ENCODE data around the gene SLC25A25. TPM values are rescaled to one million over a fixed set of nuclear protein-coding genes. Genes with fewer than 3 reads are reported as not detected.

Gene SLC25A25
- total RNA-seq, 2 donors from 2014 or later = 26.0 to 33.1 TPM

DNA sequence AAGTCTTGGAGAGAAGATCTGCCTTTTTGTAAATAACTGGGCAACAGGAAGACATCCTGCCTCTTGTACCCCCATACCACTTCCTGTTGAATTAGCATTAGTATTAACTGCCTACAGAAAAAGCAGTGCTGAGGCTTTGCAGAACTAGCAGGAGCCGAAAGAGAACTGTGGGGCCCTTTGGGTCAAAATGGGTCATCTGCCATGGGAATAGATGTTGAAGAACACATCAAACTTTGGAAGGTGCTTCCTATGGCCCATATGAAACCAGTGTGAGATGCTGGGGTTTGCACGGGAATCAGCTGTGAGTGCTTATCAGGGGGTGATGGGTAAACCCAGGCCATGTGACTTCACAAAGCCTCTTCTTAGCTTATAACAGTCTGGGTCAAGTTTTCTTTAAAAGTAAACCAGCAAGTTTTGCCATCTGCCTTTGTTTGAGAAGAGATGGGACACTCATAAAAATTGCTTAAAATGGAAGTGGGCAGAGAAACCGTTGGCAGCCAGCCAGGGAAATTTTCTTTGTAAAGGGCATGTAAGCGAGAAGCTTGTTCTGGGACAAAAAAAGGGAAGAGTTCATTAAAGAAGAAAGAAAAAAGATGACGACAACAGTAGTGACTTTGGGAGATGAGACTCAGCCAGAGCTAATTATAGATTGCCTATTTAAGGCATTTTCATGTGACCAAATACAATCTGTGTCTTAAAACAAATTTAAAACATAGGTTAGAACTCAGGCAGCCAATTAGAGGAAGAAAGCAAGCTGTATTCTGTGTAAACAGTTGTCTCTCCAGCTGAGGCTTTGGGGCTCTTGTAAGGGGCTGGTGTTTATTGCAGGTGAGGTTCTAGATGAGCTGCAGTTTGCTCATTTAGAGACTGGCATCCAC lies 4.4 kb downstream of the SLC25A25 start:
- peak; percentile 96 for DNase-seq (ENCODE audit: low spot score)
- no peaks in the 10 kb centered on the region for H3K36me3 ChIP-seq
- H3K27me3 ChIP-seq (replicated peaks; ENCODE audit: insufficient read depth) = no peaks in the 10 kb centered on the region
- intact Hi-C loops (cut with DNase I) = no loop called here
- peaks cover 18% of the 10 kb centered on the region for H3K4me1 ChIP-seq (replicated peaks)
- no peak overlapping the region for H3K4me3 ChIP-seq
- 3% methylated on average over 5 of the region's 5 CpGs for WGBS
- peak overlapping the region; percentile 91 to 94 for H3K27ac ChIP-seq
- H3K9me3 ChIP-seq = no peaks in the 10 kb centered on the region
- TF ChIP-seq, protein P1, sequence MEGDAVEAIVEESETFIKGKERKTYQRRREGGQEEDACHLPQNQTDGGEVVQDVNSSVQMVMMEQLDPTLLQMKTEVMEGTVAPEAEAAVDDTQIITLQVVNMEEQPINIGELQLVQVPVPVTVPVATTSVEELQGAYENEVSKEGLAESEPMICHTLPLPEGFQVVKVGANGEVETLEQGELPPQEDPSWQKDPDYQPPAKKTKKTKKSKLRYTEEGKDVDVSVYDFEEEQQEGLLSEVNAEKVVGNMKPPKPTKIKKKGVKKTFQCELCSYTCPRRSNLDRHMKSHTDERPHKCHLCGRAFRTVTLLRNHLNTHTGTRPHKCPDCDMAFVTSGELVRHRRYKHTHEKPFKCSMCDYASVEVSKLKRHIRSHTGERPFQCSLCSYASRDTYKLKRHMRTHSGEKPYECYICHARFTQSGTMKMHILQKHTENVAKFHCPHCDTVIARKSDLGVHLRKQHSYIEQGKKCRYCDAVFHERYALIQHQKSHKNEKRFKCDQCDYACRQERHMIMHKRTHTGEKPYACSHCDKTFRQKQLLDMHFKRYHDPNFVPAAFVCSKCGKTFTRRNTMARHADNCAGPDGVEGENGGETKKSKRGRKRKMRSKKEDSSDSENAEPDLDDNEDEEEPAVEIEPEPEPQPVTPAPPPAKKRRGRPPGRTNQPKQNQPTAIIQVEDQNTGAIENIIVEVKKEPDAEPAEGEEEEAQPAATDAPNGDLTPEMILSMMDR (IDR thresholded peaks at IDR 0.05) = no peak
- TF ChIP-seq POLR2AphosphoS5 (IDR thresholded peaks at IDR 0.05) (peak; percentile 91), POLR2A (IDR thresholded peaks at IDR 0.05) (no peak)

DNA sequence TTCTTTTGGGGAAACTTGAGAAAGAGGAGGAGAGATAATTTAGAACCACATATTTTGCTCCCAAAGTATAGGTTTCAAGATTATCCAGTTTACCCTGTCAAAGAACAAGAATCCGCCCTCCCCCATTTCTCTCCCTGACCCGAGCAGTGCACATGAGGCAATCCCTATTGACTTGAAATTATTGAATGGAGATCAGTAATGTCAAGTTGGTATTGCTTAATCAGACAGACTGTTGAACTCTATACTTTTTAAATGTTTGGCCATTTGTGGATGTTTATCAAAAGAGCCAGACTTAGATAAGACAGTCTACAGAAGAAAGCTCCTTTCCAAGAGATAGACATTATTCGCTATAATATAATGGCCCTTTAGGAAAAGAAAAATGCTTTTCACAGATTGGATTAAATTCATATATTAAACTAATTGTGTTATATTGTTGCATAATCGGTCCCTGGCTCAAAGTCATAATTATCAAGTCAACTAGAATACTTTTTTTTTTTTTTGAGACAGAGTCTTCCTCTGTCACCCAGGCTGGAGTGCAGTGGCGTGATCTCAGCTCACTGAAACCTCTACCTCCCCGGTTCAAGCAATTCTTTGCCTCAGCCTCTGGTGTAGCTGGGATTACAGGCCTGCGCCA lies 5.3 kb downstream of the SLC25A25 start:
- peaks cover 26% of the 10 kb centered on the region for H3K4me1 ChIP-seq (replicated peaks)
- 61% methylated on average over 7 of the region's 7 CpGs for WGBS

DNA sequence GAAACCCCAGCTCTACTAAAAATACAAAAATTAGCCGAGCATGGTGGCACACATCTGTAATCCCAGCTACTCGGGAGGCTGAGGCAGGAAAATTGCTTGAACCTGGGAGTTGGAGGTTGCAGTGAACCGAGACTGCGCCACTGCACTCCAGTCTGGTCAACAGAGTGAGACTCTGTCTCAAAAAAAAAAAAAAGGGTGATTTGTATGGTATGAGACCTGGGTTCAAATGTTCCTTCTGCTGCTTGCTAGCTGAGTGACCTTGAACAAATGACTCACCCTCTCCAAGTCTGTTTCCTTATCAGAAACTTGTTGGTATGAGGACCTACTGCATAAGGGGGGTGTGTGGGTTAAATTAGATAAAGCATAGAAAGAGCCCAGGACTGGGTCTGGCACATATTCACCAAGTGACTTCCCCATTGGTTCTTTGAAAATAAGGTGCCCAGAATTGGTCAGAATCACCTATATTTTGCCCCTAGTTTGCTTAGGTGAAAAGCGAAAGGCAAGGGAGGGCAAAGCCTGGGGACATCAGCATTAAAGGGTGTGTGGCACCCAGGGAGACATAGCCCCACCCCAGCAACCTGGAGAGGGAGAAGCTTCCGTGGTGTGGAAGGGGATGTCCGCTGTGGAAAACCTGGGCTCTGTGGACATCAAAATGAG lies 9.9 kb downstream of the SLC25A25 start:
- Histone ChIP-seq H3K27me3 (replicated peaks; ENCODE audit: insufficient read depth) (no peaks in the 10 kb centered on the region), H3K4me1 (replicated peaks) (peaks cover 30% of the 10 kb centered on the region), H3K36me3 (no peaks in the 10 kb centered on the region), H3K9me3 (no peaks in the 10 kb centered on the region), H3K27ac (peak overlapping the region; percentile 53 to 65), H3K4me3 (no peak overlapping the region)
- WGBS = 90% methylated on average over 7 of the region's 7 CpGs
- DNase-seq (ENCODE audit: low spot score) = no peak
- no peak for TF ChIP-seq POLR2A (IDR thresholded peaks at IDR 0.05)
- TF ChIP-seq, protein P1 (IDR thresholded peaks at IDR 0.05) = no peak
- TF ChIP-seq POLR2AphosphoS5 (IDR thresholded peaks at IDR 0.05) = no peak
- intact Hi-C loops (cut with DNase I) = no loop called here

More for the DNA sequence above, 5.3 kb downstream of the SLC25A25 start:
- intact Hi-C loops (cut with DNase I) = no loop called here
- H3K27ac ChIP-seq = peak overlapping the region; percentile 91 to 94
- H3K9me3 ChIP-seq = no peaks in the 10 kb centered on the region
- TF ChIP-seq POLR2AphosphoS5 (IDR thresholded peaks at IDR 0.05) = no peak
- no peak for DNase-seq (ENCODE audit: low spot score)
- H3K4me3 ChIP-seq = no peak overlapping the region
- H3K27me3 ChIP-seq (replicated peaks; ENCODE audit: insufficient read depth) = no peaks in the 10 kb centered on the region
- no peaks in the 10 kb centered on the region for H3K36me3 ChIP-seq

DNA sequence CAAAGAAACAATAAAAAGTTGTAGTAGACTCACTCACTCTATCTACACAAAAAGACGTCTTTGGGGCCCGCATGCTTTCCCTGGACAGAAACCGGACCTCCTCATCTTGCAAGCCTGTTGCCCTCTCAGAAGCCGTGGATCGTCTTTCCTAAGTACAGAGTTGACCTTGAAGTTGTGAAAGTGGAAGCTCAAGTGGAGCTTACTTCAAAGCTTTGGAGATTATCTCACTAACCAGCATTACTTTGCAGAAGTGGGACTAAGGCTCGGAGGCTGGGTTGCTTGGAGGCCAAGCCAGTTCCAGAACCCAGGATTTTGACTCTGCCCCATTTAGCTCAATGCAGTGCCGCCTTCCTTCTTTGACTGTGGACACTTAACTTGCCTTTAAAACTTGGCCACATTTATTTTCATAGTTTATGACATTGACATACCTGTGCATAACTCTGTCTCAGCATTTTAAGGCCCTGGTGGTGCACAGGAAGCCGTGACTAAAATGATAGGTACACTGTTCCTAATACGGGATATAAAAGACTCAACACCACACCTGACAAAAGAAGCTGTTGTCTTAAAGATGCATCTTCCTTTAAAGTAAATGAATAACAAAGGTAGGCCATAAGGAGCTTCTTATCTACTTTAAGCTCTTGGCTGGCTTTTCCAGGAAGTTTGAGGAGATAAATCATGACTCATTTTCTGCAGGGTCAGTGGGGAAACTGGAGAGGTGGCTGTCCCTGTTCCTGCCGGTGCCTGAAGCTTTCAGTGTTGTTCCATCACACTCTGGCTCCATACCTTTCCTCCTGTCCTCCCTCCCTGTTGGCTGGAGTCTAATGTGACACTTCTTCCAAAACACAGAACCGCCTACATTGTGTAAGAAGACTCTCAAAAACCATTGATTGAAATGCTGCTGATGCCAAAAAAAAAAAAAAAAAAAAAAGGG lies 10.7 kb downstream of the SLC25A25 start:
- peak; percentile 76 for DNase-seq (ENCODE audit: low spot score)
- Histone ChIP-seq H3K36me3 (no peaks in the 10 kb centered on the region), H3K4me3 (no peak overlapping the region), H3K27ac (peak overlapping the region; percentile 53 to 65), H3K9me3 (no peaks in the 10 kb centered on the region), H3K27me3 (replicated peaks; ENCODE audit: insufficient read depth) (no peaks in the 10 kb centered on the region), H3K4me1 (replicated peaks) (peaks cover 28% of the 10 kb centered on the region)
- TF ChIP-seq POLR2A (IDR thresholded peaks at IDR 0.05) (no peak), POLR2AphosphoS5 (IDR thresholded peaks at IDR 0.05) (peak; percentile 80)
- TF ChIP-seq, protein P1 (IDR thresholded peaks at IDR 0.05) = peak in 1 of 4 experiments; percentile 20
- intact Hi-C loops (cut with DNase I) = no loop called here
- WGBS = 44% methylated on average over 11 of the region's 11 CpGs

All from prostate gland (tissue), 2 donors.